Ecto neural progenitor cell (in vitro differentiated cells): ENCODE results near the gene STPG3.

Experiments used
- DNase-seq: peaks from one replicate; pipeline ENCODE4 v3.0.0-alpha.2; 2018; ENCODE audit warnings: low spot score

STPG3 gene

DNA sequence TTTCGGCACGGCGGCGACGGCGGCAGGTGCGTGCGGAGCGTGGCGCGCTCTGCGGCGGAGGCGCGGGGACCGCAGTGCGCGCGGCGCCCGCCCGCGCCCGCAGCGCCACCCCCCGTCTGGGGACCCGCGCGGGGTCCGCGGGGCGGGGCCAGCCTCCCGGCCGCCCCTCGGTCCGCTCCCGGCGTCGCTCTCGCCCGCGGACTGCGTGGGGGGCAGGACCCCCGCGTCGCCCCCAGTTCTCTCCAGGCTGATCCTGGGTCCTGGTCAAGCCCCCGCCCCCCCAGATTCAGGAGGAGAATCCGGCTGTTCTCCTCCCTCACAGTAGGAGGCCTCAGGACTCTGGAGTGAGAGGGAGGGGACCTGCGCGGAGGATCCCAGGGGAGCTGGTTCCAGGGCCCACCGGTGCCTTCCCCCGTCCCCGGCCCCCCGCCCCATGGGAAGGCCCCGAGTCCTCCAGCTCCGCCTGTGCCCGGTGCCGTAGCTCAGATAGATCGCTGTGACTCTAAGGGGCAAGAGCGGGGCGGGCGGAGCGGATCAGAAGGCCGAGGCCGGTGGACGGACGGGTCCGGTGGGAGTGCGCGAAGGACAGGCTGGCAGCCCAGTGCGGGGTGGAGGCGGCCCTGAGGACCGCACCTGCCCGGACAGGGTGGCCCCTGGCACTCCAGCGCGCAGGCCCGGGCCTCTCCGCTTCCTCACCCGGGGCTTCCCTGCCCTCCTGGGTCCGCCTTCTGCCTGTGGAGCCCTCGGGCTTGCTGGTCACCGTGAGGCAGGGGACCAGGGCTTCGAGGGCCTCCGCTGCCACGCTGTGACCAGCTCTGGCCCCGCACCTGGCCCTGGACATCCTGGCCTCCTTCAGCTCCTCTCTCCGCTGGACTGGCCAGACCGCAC, 28.7 kb upstream of the STPG3 start, which contains the start of gene RNF208:
Gene RNF208, minus strand, starts transcription at position 51 of the 888 bp plus-strand sequence. CDS start 1,028 bp downstream, outside the sequence.
- peak; percentile 70 for DNase-seq

DNA sequence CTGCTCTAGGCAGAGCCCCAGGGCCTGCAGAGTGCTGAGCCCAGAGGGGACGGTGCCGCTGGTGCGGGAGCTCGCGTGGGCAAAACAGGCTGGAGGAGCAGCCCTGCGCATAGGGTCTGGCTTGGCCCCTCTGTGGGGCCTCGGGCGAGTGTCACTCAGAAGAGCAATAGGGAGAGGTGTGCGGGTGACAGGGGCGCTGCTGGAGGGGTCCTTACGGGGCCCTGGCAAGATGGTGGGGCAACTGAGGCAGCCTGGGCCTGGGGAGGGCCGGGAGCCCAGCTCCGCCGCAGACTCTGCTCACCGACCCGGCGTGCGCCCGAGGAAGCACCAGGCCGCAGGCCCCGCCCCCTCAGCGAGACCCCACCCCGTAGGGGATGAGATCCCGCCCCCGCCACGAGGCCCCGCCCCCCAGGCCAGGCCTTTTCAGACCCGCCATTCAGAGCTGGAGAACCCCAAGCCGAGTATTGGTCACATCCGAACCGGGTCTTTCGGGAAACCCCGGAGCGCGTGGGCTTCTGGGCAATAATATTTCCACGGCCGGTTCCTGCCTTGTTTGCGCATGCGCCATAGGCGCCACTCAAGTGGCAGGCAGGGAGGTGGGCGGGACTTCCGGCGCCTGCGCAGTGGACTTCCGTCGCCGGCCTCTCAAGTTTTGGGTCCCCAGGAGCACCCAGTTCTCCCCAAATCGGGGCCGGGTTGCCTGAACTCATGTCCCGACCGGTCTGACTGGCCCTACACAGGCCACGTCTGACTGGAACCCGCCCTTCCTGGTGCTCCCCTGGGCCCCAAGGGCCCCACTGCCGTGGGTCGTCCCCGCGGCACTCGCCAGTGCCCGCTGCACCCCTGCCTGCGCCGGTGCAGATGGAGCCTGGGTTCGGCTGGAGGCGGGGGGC, 27.8 kb upstream of the STPG3 start:
- peak; percentile 98 for DNase-seq

DNA sequence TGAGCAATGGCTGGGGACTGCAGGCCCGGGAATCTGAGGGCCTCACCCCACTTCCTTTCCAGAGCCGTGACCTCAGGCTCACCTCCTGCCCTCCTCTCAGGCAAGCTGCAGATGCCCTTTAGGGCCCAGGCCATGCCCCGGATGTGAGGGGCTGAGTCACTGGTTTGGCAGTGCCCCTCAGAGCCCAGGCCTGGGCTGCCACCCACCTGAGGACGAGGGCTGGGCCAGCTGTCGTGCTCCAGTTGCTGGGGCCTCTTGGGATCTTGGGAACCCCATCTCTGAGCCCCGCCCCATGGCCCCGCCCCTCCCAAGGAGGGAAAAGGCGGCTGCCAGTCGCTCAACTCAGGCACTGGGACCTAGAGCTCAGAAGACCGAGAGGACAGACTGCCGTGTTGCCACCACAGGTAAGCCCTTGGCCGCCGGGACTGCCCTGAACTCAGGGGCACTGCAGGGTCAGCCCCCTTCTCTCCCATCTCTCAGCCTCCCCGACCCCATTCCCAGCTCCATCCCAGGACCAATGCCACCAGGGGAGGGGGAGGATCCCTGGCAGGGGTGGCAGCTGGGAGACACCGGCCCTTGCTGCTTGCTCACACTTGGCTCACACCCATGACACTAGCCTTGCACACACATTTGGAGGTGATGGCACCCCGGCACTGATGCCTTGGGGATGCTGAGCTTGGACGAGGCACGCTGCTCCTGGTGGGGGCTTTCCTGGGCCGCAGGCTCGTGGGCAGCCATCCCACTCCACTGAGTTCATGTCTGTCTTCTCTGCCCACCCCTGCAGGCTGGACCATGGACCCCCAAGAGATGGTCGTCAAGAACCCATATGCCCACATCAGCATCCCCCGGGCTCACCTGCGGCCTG, 26.0 kb upstream of the STPG3 start, which contains the start of gene CYSRT1:
Gene CYSRT1, plus strand, starts transcription at position 345 of the 865 bp plus-strand sequence. Its CDS starts 448 bp downstream, at position 793.
- DNase-seq, result no peak

DNA sequence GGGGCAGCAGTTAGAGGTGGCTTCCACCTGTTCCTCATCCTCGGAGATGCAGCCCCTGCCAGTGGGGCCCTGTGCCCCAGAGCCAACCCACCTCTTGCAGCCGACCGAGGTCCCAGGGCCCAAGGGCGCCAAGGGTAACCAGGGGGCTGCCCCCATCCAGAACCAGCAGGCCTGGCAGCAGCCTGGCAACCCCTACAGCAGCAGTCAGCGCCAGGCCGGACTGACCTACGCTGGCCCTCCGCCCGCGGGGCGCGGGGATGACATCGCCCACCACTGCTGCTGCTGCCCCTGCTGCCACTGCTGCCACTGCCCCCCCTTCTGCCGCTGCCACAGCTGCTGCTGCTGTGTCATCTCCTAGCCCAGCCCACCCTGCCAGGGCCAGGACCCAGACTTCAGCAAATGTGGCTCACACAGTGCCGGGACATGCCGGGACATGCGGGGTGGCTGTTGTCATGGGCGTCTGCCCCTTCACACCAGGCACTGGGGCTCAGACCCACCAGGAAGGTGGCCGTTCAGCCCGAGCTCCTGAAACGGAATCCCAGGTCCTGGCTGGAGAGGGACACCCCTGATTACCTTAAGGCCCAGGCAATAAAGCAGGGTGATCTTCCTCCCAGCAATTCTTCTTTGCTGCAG, 25.3 kb upstream of the STPG3 start:
- DNase-seq, result no peak

DNA sequence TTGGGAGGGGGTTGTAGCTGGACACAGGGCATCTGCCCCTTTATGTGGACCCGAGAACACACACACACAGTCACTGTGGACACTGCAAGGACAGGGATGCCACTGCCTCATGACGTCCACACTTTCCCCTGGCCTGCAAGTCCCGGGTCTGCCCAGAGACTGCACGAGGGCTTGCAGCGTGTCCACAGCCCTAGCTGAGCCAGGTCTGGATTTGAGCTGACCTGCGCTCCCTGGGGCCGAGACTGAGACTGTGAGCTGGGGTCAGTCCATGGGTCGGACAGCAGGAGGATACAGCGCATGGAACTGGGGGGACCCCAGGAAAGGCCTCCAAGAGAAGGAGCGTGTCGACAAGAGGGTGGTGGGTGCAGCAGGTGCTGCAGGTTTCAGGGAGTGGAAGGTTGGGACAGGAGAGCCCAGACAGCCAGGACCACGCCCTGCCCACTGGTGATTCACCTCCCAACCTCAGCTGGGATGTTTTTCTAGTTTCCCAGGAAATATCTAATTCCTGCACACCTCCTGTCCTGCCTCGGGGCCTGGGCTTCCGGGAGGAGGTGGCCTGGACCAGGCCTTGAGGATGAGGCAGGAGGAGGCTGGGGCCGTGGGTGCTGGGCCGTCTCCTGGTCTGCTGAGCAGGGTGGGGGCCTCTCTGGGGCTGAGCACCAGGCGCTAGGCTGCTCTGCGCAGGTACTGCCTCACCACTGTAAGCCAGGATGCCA, 24.6 kb upstream of the STPG3 start:
- no peak for DNase-seq

DNA sequence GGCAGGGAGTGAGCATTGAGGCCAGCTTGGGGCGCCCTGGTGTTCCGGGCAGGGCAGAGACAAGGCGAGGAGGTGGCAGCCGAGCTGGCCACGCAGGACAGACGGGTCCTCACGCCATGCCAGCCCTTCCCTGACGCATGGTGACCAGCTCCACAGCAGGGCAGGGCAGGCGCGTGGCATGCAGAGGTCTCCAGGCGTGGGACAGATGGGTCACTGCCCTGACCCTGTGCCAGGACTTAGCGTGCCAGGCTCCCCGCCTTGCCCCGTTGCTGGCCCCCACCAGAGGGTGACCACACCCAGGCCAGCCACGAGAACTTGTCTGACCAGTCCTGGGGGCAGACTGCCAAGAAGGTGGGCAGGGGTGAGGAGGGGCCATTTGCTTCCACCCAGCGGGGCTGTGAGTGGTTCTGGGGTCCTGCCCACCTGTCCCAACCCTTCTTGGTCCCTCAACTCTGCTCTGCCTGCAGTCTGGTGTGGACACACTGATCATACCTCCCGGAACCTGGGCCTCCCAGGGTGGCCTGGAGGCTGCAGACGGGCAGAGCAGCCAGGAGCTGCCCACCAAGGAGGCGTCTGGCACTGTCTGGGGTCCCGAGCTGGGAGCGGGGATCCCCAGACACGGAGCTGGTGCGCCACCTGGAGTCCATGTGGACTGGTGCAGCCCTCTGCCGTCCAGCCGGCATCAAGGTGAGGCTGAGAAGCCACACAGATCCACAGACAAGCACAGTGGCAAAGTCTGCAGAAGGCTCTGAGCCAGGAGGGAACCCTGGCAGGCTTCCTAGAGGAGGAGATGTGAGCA, 23.8 kb upstream of the STPG3 start, which contains the start of gene RNF224:
Gene RNF224, plus strand, starts transcription at position 449 of the 799 bp plus-strand sequence. CDS start 834 bp downstream, outside the sequence.
- peak; percentile 88 for DNase-seq

DNA sequence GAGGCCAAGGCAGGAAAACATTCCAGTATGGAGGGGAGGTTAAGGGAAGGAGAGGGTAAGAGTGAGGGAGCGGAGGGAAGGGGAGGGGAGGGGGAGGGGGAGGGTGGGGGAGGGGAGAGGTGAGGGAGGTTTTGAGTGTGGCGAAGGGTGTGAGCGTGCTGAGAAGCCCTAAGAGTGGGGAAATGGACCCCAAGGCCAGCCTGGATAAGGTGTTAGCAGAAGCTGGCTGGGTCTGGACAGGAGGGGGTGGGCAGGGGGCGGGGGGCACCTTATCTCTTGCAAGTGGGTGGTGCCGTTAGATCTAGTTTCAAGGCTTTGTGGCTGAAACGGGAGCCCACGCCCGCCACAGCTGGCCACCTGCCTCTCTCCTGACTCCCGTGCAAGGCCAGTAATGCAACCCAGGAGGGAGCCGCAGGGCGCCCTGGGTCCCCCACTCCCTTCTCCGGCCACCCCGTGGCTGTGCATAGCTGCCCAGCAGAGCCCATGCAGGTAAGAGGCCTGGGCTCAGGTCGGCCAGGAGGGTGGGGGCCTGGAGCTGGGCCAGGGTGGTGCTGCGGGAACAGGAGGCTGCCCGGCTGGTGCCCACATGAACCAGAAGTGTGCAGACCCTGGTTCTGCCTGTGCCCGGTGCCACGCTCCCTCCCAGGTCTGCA, 23.1 kb upstream of the STPG3 start:
- DNase-seq, result no peak

DNA sequence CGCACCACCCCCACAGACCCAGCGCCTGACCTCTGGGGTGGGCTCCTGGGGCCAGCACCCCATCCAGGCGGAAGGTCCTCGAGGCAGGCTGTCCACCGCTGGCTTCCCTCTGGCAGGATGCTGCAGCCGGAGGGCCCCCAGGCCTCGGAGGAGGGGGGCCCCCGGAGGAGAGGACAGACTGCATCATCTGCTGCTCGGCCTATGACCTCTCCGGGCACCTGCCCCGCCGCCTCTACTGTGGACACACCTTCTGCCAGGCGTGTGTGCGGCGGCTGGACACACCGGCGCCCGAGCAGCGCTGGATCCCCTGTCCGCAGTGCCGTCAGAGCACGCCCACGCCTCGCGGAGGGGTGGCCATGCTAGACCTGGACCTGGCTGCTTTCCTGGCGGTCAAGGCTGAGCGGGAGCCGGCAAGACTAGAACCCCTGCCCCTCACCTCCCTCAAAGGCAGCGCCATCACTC, 22.5 kb upstream of the STPG3 start:
- DNase-seq, result no peak

DNA sequence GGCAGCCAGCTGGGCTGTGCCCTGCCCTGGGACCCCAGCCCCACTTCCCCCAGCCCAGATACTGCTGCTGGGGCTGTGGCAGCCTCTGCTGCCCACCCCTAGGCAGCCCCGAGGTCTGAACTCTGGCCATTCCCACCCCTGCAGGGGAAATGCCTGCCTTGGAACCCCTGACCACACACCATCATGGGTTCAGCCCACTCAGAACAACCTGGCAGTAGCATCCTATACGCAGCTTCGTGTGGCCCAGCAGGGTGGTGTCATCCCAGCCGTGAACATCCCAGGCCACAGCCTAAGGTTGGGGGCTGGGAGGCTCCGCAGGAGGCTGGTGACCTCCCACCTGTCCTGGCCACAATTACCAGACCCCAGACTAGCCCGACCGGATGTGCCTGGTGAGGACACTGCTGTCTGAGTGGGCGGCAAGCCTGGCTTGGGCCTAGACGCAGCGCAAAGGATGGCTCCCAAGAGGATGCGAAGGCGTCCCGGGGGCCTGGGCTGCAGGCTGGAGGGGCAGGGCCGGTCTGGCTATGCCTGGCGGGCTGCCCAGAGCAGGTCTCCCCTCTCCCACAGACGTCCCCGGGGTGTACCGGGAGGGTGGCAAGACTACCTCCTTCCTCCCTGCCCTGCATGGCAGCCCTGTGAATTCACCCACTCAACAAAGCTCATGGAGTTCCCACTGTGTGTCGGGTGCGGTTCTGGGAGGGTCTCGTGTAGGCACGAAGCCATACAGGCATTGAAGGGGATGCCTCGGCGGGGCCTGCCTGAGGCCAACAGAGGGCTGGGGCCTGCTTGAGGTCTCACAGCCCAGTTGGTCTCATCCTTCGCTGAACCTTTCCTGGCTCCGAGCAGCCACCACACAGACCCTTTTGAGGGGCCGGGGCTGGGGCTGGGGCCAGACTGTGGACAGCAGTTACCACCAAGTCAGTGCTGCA, 21.9 kb upstream of the STPG3 start:
- no peak for DNase-seq

DNA sequence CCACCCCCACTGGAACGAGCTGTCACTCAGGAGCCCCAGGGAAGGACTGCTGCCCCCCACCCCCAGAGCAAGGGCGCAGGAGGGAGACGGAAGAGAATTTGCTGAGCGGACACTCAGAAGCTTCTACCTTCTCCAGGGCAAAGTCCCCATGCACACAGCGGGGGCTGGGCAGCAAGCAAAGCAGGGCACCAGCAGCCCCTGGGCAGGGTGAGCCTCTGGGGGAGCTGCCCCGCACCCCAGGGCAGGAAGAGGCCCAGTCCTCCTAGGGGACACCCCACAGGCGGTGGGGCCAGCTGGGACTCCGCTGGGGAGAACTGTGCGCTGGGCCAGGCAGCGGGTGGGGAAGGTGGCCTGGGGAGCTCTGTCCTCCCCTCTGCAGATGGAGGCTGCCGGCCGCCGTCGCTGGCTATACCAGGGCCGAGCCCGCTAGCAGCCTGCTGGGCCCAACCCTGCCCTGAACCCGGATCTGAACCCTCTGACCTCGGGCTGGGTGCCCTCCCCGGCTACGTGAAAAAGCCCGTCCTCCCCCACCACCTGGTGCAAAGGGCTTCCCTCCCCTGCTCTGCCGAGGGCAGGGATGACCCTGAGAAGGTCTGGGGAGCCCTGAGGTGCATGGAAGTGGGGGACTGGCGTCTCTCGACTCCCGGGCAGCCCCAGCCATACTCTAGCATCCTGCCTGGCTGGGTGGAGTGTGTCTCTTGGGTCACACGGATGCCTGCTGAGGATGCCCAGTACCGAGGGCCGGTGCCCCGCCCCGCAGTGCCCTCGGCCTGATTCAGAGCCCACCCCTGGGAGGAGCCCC, 21.0 kb upstream of the STPG3 start:
- DNase-seq, result no peak

DNA sequence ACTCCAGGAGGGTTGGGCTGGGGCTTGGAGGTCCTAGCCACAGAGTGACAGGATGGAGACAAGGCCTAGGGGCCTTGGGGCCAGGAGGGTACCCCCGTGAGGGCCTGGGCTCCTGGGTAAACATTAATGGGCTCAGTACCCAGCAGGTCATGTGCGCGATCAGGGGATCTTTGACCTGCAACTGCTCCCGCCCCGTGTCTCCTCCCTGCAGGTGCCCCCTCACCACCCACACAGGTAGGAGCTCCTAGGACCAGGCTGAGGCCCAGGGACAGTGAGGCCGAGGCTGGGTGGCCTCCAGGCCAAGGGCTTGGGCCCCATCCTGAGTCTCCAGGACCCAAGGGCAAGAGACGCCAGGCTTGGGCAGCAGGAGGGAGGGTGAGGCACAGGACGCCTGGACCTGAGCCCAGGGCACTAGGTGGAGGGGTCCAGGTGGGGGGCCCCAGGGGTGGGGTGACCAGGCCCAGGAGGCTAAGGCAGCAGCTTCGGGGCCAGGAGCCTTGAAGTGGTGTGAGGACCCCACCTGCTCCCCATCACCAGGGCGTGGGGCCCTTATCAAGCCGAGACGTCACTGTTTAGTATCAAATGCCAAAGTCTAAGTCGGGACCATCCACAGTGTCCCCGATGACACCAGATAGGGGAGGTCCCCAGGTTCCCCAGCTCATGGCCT, 20.2 kb upstream of the STPG3 start, which contains the start of gene SLC34A3:
Gene SLC34A3, plus strand, starts transcription at position 197 of the 667 bp plus-strand sequence. CDS start 802 bp downstream, outside the sequence.
- no peak for DNase-seq

DNA sequence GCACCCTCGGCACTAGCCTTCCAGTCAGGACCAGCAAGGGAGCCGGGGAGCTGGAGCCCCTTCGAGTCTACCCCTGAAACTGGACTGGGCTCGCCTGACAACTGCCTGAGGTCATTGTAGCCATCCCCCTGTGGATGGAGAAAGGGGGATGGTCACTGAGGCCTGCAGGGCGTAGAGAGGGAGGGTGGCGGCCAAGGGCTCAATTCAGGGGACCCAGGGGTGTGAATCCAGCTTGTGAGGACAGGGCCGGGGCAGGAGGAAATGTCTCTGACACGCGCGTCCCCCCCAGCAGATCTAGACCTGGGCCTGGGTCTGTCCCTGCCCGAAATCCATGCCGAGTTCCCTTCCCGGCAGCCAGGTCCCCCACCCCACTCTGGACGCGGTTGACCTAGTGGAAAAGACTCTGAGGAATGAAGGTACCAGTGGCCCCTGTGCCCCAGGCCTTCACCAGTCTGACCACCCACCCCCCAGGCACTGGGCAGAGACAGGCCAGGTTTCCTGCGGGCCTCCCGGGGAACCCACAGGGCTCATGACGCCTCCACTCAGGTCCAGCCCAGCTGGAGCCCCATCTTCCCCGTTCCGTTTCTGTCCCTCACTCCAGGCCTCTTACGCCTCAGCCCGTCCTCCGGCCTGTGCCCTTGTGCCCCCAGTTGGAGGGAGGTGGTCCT, 19.6 kb upstream of the STPG3 start:
- DNase-seq, result no peak

DNA sequence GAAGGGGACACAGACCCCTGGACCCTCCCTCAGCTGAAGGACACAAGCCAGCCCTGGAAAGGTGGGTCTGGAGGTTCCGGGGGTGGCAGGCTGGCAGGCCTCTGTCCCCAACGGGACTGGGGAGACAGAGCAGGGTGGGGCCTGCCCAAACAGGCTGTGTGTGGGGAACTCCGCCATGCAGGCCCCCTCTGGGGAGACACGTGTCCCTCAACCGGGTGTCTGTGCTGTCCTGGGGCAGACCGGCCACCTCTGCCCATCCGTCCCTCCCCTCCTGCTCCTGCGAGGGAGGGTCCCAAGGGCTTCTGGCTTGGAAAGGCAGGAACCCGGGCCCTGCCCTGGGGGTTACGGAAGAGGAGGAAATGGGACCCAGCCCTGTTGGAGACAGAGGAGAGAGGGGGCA, 19.0 kb upstream of the STPG3 start:
- no peak for DNase-seq

DNA sequence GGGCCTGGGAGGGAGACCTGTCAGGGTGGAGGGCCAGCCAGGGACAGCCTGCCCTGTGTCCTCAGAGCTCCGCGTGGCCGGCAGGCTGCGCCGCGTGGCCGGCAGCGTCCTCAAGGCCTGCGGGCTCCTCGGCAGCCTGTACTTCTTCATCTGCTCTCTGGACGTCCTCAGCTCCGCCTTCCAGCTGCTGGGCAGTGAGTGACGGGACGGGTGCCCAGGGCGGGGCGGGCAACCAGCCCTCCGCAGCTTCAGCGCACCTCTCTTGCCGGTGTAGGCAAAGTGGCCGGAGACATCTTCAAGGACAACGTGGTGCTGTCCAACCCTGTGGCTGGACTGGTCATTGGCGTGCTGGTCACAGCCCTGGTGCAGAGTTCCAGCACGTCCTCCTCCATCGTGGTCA, 18.6 kb upstream of the STPG3 start:
- DNase-seq, result no peak

DNA sequence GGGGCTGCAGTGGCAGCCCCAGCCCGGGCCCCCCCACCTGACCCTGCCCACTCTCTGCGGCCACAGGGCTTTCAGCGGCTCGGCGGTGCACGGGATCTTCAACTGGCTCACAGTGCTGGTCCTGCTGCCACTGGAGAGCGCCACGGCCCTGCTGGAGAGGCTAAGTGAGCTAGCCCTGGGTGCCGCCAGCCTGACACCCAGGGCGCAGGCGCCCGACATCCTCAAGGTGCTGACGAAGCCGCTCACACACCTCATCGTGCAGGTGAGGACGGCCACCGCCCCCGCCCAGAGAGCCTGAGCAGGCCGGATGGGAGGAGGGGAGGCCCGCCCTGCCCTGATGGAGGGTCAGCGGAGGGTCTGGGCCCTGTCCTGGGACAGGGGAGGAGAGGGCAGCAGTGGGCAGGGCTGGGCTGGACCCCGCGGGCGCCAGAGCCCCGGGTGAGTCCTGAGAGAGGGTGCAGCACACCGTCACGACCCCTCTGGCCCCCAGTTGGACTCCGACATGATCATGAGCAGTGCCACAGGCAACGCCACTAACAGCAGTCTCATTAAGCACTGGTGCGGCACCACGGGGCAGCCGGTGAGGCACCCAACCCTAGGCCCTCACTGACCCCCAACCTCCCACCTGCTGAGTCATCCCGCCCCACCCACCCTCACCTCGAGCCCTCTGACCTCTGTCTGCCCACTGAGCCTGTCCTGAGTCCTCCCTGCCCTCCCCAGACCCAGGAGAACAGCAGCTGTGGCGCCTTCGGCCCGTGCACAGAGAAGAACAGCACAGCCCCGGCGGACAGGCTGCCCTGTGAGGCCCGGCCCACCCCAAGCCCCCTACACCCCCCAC, 17.7 kb upstream of the STPG3 start:
- DNase-seq, result no peak
